Breast epithelium (tissue), 3 donors: ENCODE data around the gene HMCN1.

ENCODE experiments used
- POLR2A ChIP-seq: fragments of 450-650 bp; IDR thresholded peaks from one replicate; pipeline ENCODE4 v1.6.1; 2016; ENCODE audit warnings: antibody characterized with exemption, mild to moderate bottlenecking, moderate library complexity
- POLR2AphosphoS5 ChIP-seq, 3 donors: sonication (generic); formaldehyde crosslinking; IDR thresholded peaks; one replicate each; pipeline ENCODE4 v1.6.1; 2017; ENCODE audit warnings: antibody characterized with exemption in 3 of 3

- TF ChIP-seq POLR2A (no peak), POLR2AphosphoS5 (IDR thresholded peaks at IDR 0.05) (no peak)
Measured at GRCh38 chr1:185998391-185998790, 264.2 kb downstream of the HMCN1 start.
